Panc1 (cell line): Measurements from ENCODE around the gene IL17REL. TPM values are rescaled to one million over a fixed set of nuclear protein-coding genes. Genes with fewer than 3 reads are reported as not detected.

ENCODE experiments used
- ATAC-seq: fragments of 200-7000 bp; cut with Tn5 transposase; 2 replicates; pipeline ENCODE4 v1.9.1; 2020; ENCODE audit warnings: mild to moderate bottlenecking, moderate library complexity
- BruUV-seq: library from RNA; stranded (reverse); fragments of 400-500 nt; replicated peaks from 2 replicates; lab custom pipeline; 2021; lab: Mats Ljungman, UMichigan
- CTCF ChIA-PET: fragments of 300-600 bp; sonication (Branson Sonifier 250); formaldehyde crosslinking; loops from one replicate; lab custom pipeline; 2022; ENCODE audit warnings: antibody characterized with exemption; lab: Charles Lee
- POLR2A ChIA-PET: fragments of 300-600 bp; sonication (Branson Sonifier 250); formaldehyde crosslinking; loops from one replicate; lab custom pipeline; 2022; ENCODE audit warnings: antibody characterized with exemption; lab: Charles Lee
- DNase-seq: peaks from one replicate; pipeline ENCODE4 v3.0.0-alpha.2; 2010; ENCODE audit warnings: low read depth, low spot score
- H3K27ac ChIP-seq: 2 replicates; pipeline ENCODE4 v1.5.1; 2011; ENCODE audit warnings: mild to moderate bottlenecking, low read length, inconsistent platforms
- H3K27me3 ChIP-seq: fragments of 200-500 bp; sonication (Bioruptor generic); 2 replicates; pipeline ENCODE4 v1.6.0; 2014; ENCODE audit warnings: low read length, inconsistent platforms; ENCODE audit not compliant: control insufficient read depth, insufficient read depth
- H3K36me3 ChIP-seq: fragments of 200-500 bp; sonication (Bioruptor generic); 2 replicates; pipeline ENCODE4 v1.5.1; 2014; ENCODE audit warnings: inconsistent platforms, mild to moderate bottlenecking, low read length, moderate library complexity; ENCODE audit not compliant: control insufficient read depth, insufficient read depth
- H3K4me1 ChIP-seq: 2 replicates; pipeline ENCODE4 v1.5.1; 2011; ENCODE audit warnings: inconsistent platforms, mild to moderate bottlenecking, low read length, moderate library complexity; ENCODE audit not compliant: control insufficient read depth, insufficient read depth
- H3K4me3 ChIP-seq, 2 experiments: 2 replicates each; pipeline ENCODE4 v1.5.1; 2011 to 2012; ENCODE audit warnings: low read depth in 2 of 2, low read length in 2 of 2, mild to moderate bottlenecking in 2 of 2, inconsistent platforms in 1 of 2, moderate library complexity in 1 of 2
- H3K9me3 ChIP-seq: fragments of 200-500 bp; sonication (Bioruptor generic); 2 replicates; pipeline ENCODE4 v1.5.1; 2014; ENCODE audit warnings: low read depth, mild to moderate bottlenecking, inconsistent platforms, low read length, moderate library complexity; ENCODE audit not compliant: control insufficient read depth, insufficient read depth
- CTCF ChIP-seq: fragments of 450-650 bp; IDR thresholded peaks from 2 replicates; pipeline ENCODE4 v1.5.1; 2017; ENCODE audit warnings: mild to moderate bottlenecking
- POLR2AphosphoS5 ChIP-seq: IDR thresholded peaks from 2 replicates; pipeline ENCODE4 v1.6.1; 2012; ENCODE audit warnings: mild to moderate bottlenecking, low read depth, low read length, moderate library complexity
- REST ChIP-seq, 2 experiments: IDR thresholded peaks; 2 replicates each; pipeline ENCODE4 v1.6.1; 2011 to 2012; ENCODE audit warnings: low read depth in 2 of 2, control low read depth in 1 of 2, low read length in 1 of 2, mild to moderate bottlenecking in 1 of 2, moderate library complexity in 1 of 2; ENCODE audit not compliant: insufficient read depth in 1 of 2
- SIN3A ChIP-seq: IDR thresholded peaks from 2 replicates; pipeline ENCODE4 v1.6.1; 2012; ENCODE audit warnings: low read depth, mild to moderate bottlenecking, low read length, moderate library complexity, borderline replicate concordance; ENCODE audit not compliant: insufficient read depth
- TCF7L2 ChIP-seq: IDR thresholded peaks from 2 replicates; pipeline ENCODE4 v1.6.1; 2011; ENCODE audit warnings: mild to moderate bottlenecking, low read depth, low read length, inconsistent platforms
- in situ Hi-C: cut with HindIII; loops from 2 replicates; pipeline ENCODE4 v1.10.0; 2016; ENCODE audit warnings: low sequenced_read_pairs, low pct_unique_long_range_greater_than_20kb
- intact Hi-C: fragments of 100-400 bp; cut with micrococcal nuclease; formaldehyde crosslinking; loops from one replicate; pipeline ENCODE4 v1.10.0; 2022; ENCODE audit not compliant: unreplicated experiment
- total RNA-seq: library from RNA; stranded (reverse); gene quantifications from one replicate; pipeline ENCODE4 v1.2.1, GENCODE V29; 2021; ENCODE audit not compliant: unreplicated experiment

Gene IL17REL
- total RNA-seq, 1 experiment from 2014 or later, result 0.82 TPM

GRCh38 chr22:50046019-50046415 is 33.5 kb upstream of the IL17REL start:
- no peaks in the 10 kb centered on the region for H3K36me3 ChIP-seq
- DNase-seq, result no peak
- ATAC-seq, result 0 out of 2 replicates have a peak, but pooled peaks have one; percentile 23
- H3K27me3 ChIP-seq, result no peaks in the 10 kb centered on the region
- ChIA-PET POLR2A (no interaction called here), CTCF (no interaction called here)
- BruUV-seq, result no TSS peak
- in situ Hi-C loops, result no loop called here
- no peak overlapping the region for H3K27ac ChIP-seq
- H3K4me3 ChIP-seq, result no peak overlapping the region
- H3K4me1 ChIP-seq, result no peaks in the 10 kb centered on the region
- TF ChIP-seq SIN3A, result no peak
- TF ChIP-seq REST (IDR thresholded peaks at IDR 0.05; ENCODE audit: insufficient read depth in 1 of 2, low read depth in 2 of 2, low read length in 1 of 2), result no peak
- TF ChIP-seq TCF7L2, result no peak
- TF ChIP-seq POLR2AphosphoS5, result no peak
- no peak for TF ChIP-seq CTCF
- H3K9me3 ChIP-seq, result no peaks in the 10 kb centered on the region
- intact Hi-C loops, result no loop called here

GRCh38 chr22:50045211-50046018 is 32.9 kb upstream of the IL17REL start:
- H3K4me3 ChIP-seq, result no peak overlapping the region
- no peaks in the 10 kb centered on the region for H3K27me3 ChIP-seq
- TF ChIP-seq TCF7L2 (no peak), POLR2AphosphoS5 (no peak), CTCF (no peak), REST (IDR thresholded peaks at IDR 0.05; ENCODE audit: insufficient read depth in 1 of 2, low read depth in 2 of 2, low read length in 1 of 2) (no peak), SIN3A (no peak)
- H3K9me3 ChIP-seq, result no peaks in the 10 kb centered on the region
- no peak for DNase-seq
- CTCF ChIA-PET, result no interaction called here
- intact Hi-C loops, result no loop called here
- ATAC-seq, result peak; percentile 58
- POLR2A ChIA-PET, result no interaction called here
- no peaks in the 10 kb centered on the region for H3K36me3 ChIP-seq
- in situ Hi-C loops, result no loop called here
- no TSS peak for BruUV-seq
- H3K4me1 ChIP-seq, result no peaks in the 10 kb centered on the region
- no peak overlapping the region for H3K27ac ChIP-seq
